GM19193 (cell line): ENCODE data around the gene STBD1.

ENCODE experiments used
- POLR2A ChIP-seq: IDR thresholded peaks from 4 replicates; pipeline ENCODE4 v1.6.1; 2011; ENCODE audit not compliant: insufficient read depth, insufficient read length; ENCODE audit errors: extremely low read depth

Gene STBD1

GRCh38 chr4:76306882-76307659, 538 bp downstream of the STBD1 start:
- no peak for TF ChIP-seq POLR2A

- no peak for TF ChIP-seq POLR2A
These were observed 1.1 kb downstream of the STBD1 start for GRCh38 chr4:76307660-76308014.

GRCh38 chr4:76308548-76308947, 2.0 kb downstream of the STBD1 start:
- TF ChIP-seq POLR2A, result no peak

DNA sequence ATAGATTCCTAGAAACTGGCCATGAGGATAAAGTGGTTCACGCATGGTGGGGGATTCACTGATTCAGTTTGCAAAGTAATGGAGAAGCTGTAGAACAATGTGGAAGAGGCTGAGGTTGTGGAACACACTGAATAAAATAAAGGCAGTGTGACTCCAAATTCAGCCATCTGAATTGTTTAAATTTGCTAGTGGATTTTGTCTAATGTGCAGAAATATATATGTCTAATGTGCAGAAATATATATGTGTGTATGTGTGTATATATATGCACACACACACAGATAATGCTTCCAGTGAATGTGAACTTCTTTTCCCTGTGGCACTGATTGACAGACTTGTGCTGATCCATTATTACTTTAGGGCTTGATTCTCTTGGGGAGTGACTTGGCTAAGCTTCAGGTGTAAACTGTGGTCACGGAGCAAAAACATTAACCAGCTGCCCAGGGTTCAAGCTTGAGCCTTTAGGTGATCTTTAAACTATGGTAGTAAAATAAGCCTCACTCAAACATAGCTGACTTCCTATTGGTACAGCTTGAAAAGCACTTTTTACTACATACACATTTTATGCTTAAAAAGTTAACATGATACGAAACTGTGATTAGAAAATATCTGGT, 3.5 kb downstream of the STBD1 start:
- TF ChIP-seq POLR2A, result no peak

DNA sequence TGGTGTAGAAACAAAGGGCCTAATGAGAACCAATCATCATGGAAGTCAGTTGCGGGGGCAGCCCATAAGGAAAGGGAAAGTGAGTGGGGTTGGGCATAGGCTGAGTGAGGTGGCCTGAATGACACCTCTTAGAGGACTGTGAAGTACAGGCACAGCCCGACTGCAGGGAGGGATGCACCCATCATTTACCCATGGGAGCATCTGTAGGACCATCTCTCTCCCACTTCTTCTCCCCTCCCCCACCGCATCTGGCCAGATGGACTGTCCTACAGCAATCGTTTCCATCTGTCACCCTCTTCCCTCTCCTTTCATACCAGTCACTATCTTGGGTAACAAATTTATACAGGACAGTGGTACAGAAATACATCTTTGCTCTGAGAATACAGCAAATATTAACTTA, 4.2 kb downstream of the STBD1 start:
- no peak for TF ChIP-seq POLR2A

- no peak for TF ChIP-seq POLR2A
These were observed 5.4 kb downstream of the STBD1 start for GRCh38 chr4:76311896-76312331.

GRCh38 chr4:76312457-76312856, 5.9 kb downstream of the STBD1 start:
- no peak for TF ChIP-seq POLR2A

- no peak for TF ChIP-seq POLR2A
These were observed 7.0 kb downstream of the STBD1 start for GRCh38 chr4:76313547-76313946.

GRCh38 chr4:76315267-76315918, 8.9 kb downstream of the STBD1 start:
- no peak for TF ChIP-seq POLR2A

- no peak for TF ChIP-seq POLR2A
These were observed 9.6 kb downstream of the STBD1 start for GRCh38 chr4:76316131-76316530.

DNA sequence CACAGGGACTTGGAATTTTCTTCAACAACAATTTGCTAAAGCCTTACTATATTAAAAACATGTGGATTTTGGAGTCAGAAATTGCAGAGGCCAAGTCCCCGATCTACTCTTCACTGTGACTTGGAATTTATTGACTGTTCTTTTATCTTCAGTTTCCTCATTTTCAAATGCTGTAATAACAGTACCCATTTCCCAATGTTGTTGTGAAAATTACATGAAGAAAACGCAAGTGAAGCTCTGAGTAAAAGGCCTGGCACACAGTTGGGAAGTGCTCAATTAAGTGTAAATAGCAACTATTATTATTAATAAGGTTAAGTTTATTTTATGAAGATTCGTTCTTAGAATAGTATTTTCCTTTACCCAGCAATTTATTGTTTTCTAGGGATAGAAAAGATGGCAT, 15.7 kb downstream of the STBD1 start:
- TF ChIP-seq POLR2A, result no peak

- no peak for TF ChIP-seq POLR2A
These were observed 18.5 kb downstream of the STBD1 start for GRCh38 chr4:76325072-76325471.

DNA sequence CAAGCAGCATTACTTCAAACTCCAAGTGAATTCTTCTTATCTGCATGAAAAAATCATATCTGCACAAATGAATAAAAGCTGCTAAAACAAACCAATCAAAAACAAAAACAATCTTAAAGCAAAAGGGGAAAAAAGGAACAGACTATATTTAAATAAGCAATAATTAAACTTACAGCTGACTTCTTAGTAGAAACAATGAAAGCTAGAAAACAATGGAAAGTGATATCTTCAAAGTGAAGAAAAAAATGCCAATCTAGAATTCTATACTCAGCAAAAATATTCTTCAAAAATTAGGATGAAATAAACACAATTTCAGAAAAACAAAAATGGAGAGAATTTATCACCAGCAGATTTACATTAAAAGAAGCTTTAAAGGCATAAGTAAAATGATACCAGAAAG, 20.0 kb downstream of the STBD1 start:
- TF ChIP-seq POLR2A, result no peak

DNA sequence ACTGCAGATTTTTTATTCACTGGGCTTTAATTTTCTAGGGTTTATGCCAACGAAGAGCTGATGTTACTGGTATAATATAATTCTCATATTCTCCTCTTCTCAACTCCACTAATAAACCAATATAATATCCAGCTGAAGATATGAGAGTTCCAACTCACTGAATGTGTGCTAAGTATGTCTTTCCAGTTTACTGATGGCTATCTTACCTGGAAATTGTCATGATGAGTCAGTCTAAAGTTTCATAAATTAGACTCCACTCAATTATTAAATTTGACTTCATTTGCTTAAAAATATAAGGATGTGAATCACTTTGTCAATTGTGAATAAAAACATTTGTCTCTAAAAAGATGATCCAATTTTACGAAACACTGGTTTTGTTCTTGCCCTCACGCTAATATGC, 28.4 kb downstream of the STBD1 start:
- no peak for TF ChIP-seq POLR2A

DNA sequence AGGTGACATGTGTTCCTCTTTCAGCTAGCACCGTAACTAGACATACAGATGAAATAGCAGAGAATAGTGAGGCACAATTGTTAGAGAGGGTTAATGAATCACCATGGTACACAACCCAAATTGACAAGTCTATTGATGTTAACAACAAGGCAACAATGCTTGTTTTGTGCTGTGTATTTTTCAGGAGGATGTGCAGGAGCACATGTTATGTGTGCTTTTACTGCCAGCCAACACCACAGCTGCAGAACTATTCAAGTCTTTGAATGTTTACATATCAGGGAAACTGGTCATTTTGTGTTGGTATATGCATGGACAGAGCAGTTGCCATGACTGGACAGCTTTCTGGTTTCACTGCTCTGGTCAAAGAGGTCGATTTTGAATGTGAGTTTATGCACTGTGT, 32.8 kb downstream of the STBD1 start:
- TF ChIP-seq POLR2A, result no peak

GRCh38 chr4:76341063-76341462, 34.5 kb downstream of the STBD1 start:
- no peak for TF ChIP-seq POLR2A
